ENCODE results near the gene MPZL2.
A peak's percentile ranks its signal among the peaks of the same experiment; 100 is the strongest.
"Not testable (repeated sequence)": the region's sequence is repeated elsewhere in the genome, so short reads cannot be mapped to it uniquely, and the experiment has no call there.

Gene MPZL2

GRCh38 chr11:118263695-118264568, at the start of gene MPZL2:
Gene MPZL2, minus strand, starts transcription at chr11:118264297. Its CDS starts 144 bp downstream, at chr11:118264153.
- DNase-seq, result no peak

- DNase-seq, result no peak
These were observed 49.1 kb upstream of the MPZL2 start for GRCh38 chr11:118313242-118313641.

GRCh38 chr11:118312328-118312727, 48.2 kb upstream of the MPZL2 start:
- no peak for DNase-seq

- no peak for DNase-seq
These were observed 47.4 kb upstream of the MPZL2 start for GRCh38 chr11:118311518-118311917.

GRCh38 chr11:118310781-118311485, 46.8 kb upstream of the MPZL2 start:
- no peak for DNase-seq

- DNase-seq, result no peak
These were observed 46.2 kb upstream of the MPZL2 start for GRCh38 chr11:118310271-118310670.

- not testable (repeated sequence) for DNase-seq
These were observed 45.0 kb upstream of the MPZL2 start for GRCh38 chr11:118308995-118309528.

GRCh38 chr11:118306556-118306955, 42.5 kb upstream of the MPZL2 start:
- DNase-seq, result no peak

- DNase-seq, result no peak
These were observed 41.6 kb upstream of the MPZL2 start for GRCh38 chr11:118305726-118306125.

GRCh38 chr11:118304568-118305248, 40.6 kb upstream of the MPZL2 start, which contains the start of gene CD3E:
Gene CD3E, plus strand, starts transcription at chr11:118304730. Its CDS starts 223 bp downstream, at chr11:118304953.
- DNase-seq, result no peak

GRCh38 chr11:118304227-118304567, 40.1 kb upstream of the MPZL2 start:
- DNase-seq, result no peak

GRCh38 chr11:118301600-118302195, 37.6 kb upstream of the MPZL2 start:
- DNase-seq, result peak in 1 of 2 experiments; percentile 6

GRCh38 chr11:118295815-118296454, 31.8 kb upstream of the MPZL2 start:
- peak; percentile 36 to 53 for DNase-seq

GRCh38 chr11:118295199-118295598, 31.1 kb upstream of the MPZL2 start:
- no peak for DNase-seq

- DNase-seq, result no peak
These were observed 30.0 kb upstream of the MPZL2 start for GRCh38 chr11:118294053-118294452.

- no peak for DNase-seq
These were observed 27.5 kb upstream of the MPZL2 start for GRCh38 chr11:118291477-118292135.

GRCh38 chr11:118290923-118291322, 26.8 kb upstream of the MPZL2 start:
- peak; percentile 45 to 61 for DNase-seq

- no peak for DNase-seq
These were observed 25.3 kb upstream of the MPZL2 start for GRCh38 chr11:118289401-118289800.

GRCh38 chr11:118287006-118287405, 22.9 kb upstream of the MPZL2 start:
- no peak for DNase-seq

GRCh38 chr11:118286545-118286944, 22.4 kb upstream of the MPZL2 start:
- no peak for DNase-seq

- DNase-seq, result no peak
These were observed 19.8 kb upstream of the MPZL2 start for GRCh38 chr11:118283756-118284350.
